GM20000 (cell line): ENCODE results near the gene ASAP3.

ENCODE experiments used
- DNase-seq: peaks from one replicate; pipeline ENCODE4 v3.0.0; 2012; ENCODE audit warnings: low spot score
- CTCF ChIP-seq: IDR thresholded peaks from 2 replicates; pipeline ENCODE4 v1.5.1; 2012; ENCODE audit warnings: mild to moderate bottlenecking, control low read depth; ENCODE audit errors: extremely low read depth, missing control alignments

Gene ASAP3

GRCh38 chr1:23420778-23421177 is 63.2 kb downstream of the ASAP3 start:
- no peak for DNase-seq
- TF ChIP-seq CTCF, result no peak

- no peak for TF ChIP-seq CTCF
- DNase-seq, result no peak
Observed at GRCh38 chr1:23419180-23419579, 64.8 kb downstream of the ASAP3 start.

GRCh38 chr1:23417570-23417969 is 66.4 kb downstream of the ASAP3 start:
- TF ChIP-seq CTCF, result no peak
- DNase-seq, result no peak

GRCh38 chr1:23416964-23417363 is 67.0 kb downstream of the ASAP3 start:
- DNase-seq, result no peak
- no peak for TF ChIP-seq CTCF

- no peak for TF ChIP-seq CTCF
- no peak for DNase-seq
Observed at GRCh38 chr1:23408797-23409290, 75.1 kb downstream of the ASAP3 start.

GRCh38 chr1:23407016-23407630 is 76.9 kb downstream of the ASAP3 start:
- TF ChIP-seq CTCF, result no peak

GRCh38 chr1:23405946-23406345 is 78.0 kb downstream of the ASAP3 start:
- no peak for DNase-seq
- no peak for TF ChIP-seq CTCF

More at GRCh38 chr1:23407016-23407630, 76.9 kb downstream of the ASAP3 start:
- no peak for DNase-seq
